ENCODE data around the gene RRAGD. TPM values are rescaled to one million over a fixed set of nuclear protein-coding genes. Genes with fewer than 3 reads are reported as not detected.

The RRAGD gene
- total and polyA plus RNA-seq, 2 donors (not counting 1 experiment from before 2014, with no cell fraction given), result 0.27 to 4.5 TPM

DNA sequence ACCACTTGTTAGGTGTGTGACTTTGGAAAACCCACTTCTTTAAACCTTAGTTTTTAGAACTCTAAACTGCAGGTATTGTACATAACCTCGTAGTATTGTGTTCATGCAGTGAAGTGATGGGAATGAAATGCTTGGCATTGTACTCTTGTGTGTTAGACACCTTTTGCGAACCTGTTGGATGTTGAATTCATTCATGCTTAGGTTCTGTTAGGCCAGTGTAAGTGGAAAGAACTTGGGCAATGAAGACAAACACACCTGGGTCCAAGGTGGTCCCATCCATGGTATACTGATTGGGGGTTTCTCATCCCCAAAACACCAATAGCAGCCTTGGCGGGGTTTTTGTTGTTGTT is 22.1 kb upstream of the RRAGD start:
- Mint-ChIP-seq H3K4me1 (peaks cover 13% of the 10 kb centered on the region), H3K27ac (peak overlapping the region; percentile 60), H3K9me3 (ENCODE audit: insufficient read depth) (no peaks in the 10 kb centered on the region), H3K4me3 (peak overlapping the region; percentile 92), H3K27me3 (no peaks in the 10 kb centered on the region)
- intact Hi-C loops (cut with micrococcal nuclease), result loop anchor here (5.0 to 10.0 kb wide), 2 partner anchors 57 to 381 kb away; partner anchors contain the start of gene MDN1
- ATAC-seq (ENCODE audit: low read depth) (no peak), DNase-seq (no peak)
- no peaks in the 10 kb centered on the region for H4K20me1 ChIP-seq (ENCODE audit: control insufficient read depth, insufficient read depth, low read length, poor library complexity, severe bottlenecking)
- H2AFZ ChIP-seq (ENCODE audit: insufficient read depth, low read depth, low read length, poor library complexity, severe bottlenecking), result peak overlapping the region; percentile 84
- H3K4me3 ChIP-seq (ENCODE audit: control extremely low read depth in 1 of 5, extremely low read depth in 1 of 5, insufficient read depth in 1 of 5, low read depth in 2 of 5, low read length in 4 of 5), result peak overlapping the region in 4 of 5 experiments; percentile 49 to 72 (median 70)
- no peak overlapping the region for H3K27ac ChIP-seq (ENCODE audit: low read length in 2 of 2)
- TF ChIP-seq, protein P1, sequence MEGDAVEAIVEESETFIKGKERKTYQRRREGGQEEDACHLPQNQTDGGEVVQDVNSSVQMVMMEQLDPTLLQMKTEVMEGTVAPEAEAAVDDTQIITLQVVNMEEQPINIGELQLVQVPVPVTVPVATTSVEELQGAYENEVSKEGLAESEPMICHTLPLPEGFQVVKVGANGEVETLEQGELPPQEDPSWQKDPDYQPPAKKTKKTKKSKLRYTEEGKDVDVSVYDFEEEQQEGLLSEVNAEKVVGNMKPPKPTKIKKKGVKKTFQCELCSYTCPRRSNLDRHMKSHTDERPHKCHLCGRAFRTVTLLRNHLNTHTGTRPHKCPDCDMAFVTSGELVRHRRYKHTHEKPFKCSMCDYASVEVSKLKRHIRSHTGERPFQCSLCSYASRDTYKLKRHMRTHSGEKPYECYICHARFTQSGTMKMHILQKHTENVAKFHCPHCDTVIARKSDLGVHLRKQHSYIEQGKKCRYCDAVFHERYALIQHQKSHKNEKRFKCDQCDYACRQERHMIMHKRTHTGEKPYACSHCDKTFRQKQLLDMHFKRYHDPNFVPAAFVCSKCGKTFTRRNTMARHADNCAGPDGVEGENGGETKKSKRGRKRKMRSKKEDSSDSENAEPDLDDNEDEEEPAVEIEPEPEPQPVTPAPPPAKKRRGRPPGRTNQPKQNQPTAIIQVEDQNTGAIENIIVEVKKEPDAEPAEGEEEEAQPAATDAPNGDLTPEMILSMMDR (IDR thresholded peaks at IDR 0.05), result no peak
- TF ChIP-seq EZH2 (IDR thresholded peaks at IDR 0.05; ENCODE audit: borderline replicate concordance, insufficient read depth, low read depth, low read length, poor library complexity, severe bottlenecking), result no peak
- peak overlapping the region; percentile 98 for H3K4me2 ChIP-seq (replicated peaks; ENCODE audit: low read depth, low read length, poor library complexity, severe bottlenecking)
- peak overlapping the region; percentile 75 for H3K9ac ChIP-seq (ENCODE audit: low read length)
- peaks cover 10 to 12% of the 10 kb centered on the region in 2 donors for H3K4me1 ChIP-seq (ENCODE audit: control insufficient read depth in 2 of 2, insufficient read depth in 2 of 2, low read length in 2 of 2)
- H3K9me3 ChIP-seq (ENCODE audit: control extremely low read depth in 1 of 3, control insufficient read depth in 2 of 3, insufficient read depth in 1 of 3, low read length in 2 of 3), result no peaks in the 10 kb centered on the region
- ChIA-PET POLR2A (no interaction called here), CTCF (interaction anchor here (0.6 to 1.6 kb wide), 5 partner anchors 174 to 1045 kb away, joined by 3 to 7 read pairs (median 5); no protein-coding TSS in a partner anchor)
- 88% methylated on average over 2 of the region's 3 CpGs for WGBS (ENCODE audit: insufficient coverage)
- H3K36me3 ChIP-seq (replicated peaks in 1 of 2; ENCODE audit: control extremely low read depth in 1 of 2, control insufficient read depth in 1 of 2, extremely low read depth in 1 of 2, insufficient read depth in 2 of 2, low read length in 1 of 2), result no peaks in the 10 kb centered on the region
- H3K79me2 ChIP-seq (ENCODE audit: control insufficient read depth, insufficient read depth, low read length), result no peaks in the 10 kb centered on the region
- no peaks in the 10 kb centered on the region for H3K27me3 ChIP-seq (replicated peaks in 1 of 4; ENCODE audit: control extremely low read depth in 1 of 4, control insufficient read depth in 3 of 4, insufficient read depth in 4 of 4, low read length in 3 of 4)

All from B cell (primary cell).